HepG2 (cell line): ENCODE data around the gene IRX4.

Source experiments
- CBX5 ChIP-seq: sonication (generic); formaldehyde crosslinking; IDR thresholded peaks from 2 replicates; pipeline ENCODE4 v1.4.0; 2020; ENCODE audit warnings: missing genetic modification reagents, borderline replicate concordance
- ELF3 ChIP-seq: IDR thresholded peaks from 2 replicates; pipeline ENCODE4 v1.6.1; 2016; ENCODE audit warnings: missing genetic modification reagents, missing compliant biosample characterization
- EP300 ChIP-seq, 3 experiments: sonication (generic) in 1 of 3; formaldehyde crosslinking in 1 of 3; IDR thresholded peaks; 2 replicates each; pipeline versions ENCODE4 v1.5.1 to v1.6.1; 2011 to 2020; ENCODE audit warnings: low read depth in 2 of 3, low read length in 2 of 3, borderline replicate concordance in 1 of 3, improper control_type of control experiment in 1 of 3, mild to moderate bottlenecking in 1 of 3, missing genetic modification reagents in 1 of 3, moderate library complexity in 1 of 3
- EZH2 ChIP-seq: conservative IDR thresholded peaks from 2 replicates; pipeline ENCODE4 v1.6.1; 2012; ENCODE audit warnings: mild to moderate bottlenecking, low read depth, low read length, moderate library complexity
- KLF6 ChIP-seq: IDR thresholded peaks from 2 replicates; pipeline ENCODE4 v1.8.0; 2016; ENCODE audit warnings: missing biosample characterization, missing genetic modification reagents
- NR2F2 ChIP-seq: IDR thresholded peaks from 2 replicates; pipeline ENCODE4 v1.6.1; 2012; ENCODE audit warnings: low read depth, inconsistent platforms, borderline replicate concordance
- PHB2 ChIP-seq: fragments of 450-650 bp; IDR thresholded peaks from 2 replicates; pipeline ENCODE4 v1.6.1; 2018; ENCODE audit not compliant: partially characterized antibody
- POLR2A ChIP-seq, 2 experiments: IDR thresholded peaks; 2 replicates each; pipeline ENCODE4 v1.6.1; 2011; ENCODE audit warnings: low read depth in 2 of 2, low read length in 2 of 2, mild to moderate bottlenecking in 1 of 2, moderate library complexity in 1 of 2; ENCODE audit not compliant: insufficient read depth in 1 of 2
- POLR2AphosphoS2 ChIP-seq: IDR thresholded peaks from 2 replicates; pipeline ENCODE4 v1.6.1; 2011; ENCODE audit warnings: low read depth, low read length, improper control_type of control experiment
- RAD21 ChIP-seq: fragments of 450-650 bp; formaldehyde crosslinking; IDR thresholded peaks from 2 replicates; pipeline ENCODE4 v1.5.0; 2020; ENCODE audit warnings: mild to moderate bottlenecking
- RFX5 ChIP-seq: IDR thresholded peaks from 2 replicates; pipeline ENCODE4 v1.6.1; 2011; ENCODE audit warnings: low read depth, low read length, improper control_type of control experiment
- TF ChIP-seq, protein P1 (sequence below): IDR thresholded peaks from 2 replicates; pipeline ENCODE4 v1.6.1; 2016; ENCODE audit warnings: low read depth, control low read depth
- TF ChIP-seq, protein P2 (sequence below): sonication (generic); formaldehyde crosslinking; IDR thresholded peaks from 2 replicates; pipeline ENCODE4 v1.8.0; 2022; ENCODE audit warnings: mild to moderate bottlenecking, missing genetic modification reagents, borderline replicate concordance

DNA sequence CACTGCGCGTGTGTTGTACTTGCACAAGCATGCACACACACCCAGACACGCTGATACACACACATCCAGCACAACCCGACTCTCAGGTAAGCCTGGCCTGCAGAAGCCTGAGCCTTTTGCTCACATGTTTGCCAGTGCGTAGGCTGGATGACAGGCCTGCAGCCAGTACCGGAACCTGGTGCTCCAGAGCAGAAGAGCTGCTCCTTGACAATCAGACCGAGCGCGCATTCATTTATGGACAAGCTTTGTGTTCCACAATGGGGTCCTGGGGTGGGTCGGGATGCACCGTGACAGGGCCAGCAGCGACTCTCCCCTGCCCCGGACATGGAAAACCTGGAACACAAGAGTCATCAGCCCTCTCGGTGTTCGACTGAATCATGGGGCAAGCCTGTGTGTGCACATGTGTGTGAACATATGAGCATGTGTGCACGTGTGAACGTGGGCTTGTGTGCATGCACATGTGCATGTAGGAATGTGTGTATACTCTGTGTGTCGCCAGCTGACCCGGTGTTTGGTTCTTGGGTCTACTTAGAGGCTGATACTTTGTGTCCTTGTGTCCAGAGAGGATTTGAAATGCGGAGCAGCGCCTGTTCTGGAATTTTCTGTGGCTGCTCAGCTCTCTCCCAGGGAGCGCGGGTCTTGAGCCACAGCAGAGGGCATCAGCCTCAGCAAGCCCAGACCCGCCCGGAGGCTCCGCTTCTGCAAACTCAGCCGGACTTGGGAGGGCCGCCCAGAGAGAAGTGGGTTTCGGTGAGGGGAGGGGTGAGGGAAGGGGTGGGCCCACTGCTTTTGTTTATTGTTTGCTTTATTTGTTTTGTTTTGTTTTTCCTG is 32.2 kb downstream of the IRX4 start:
- TF ChIP-seq RFX5 (no peak), ELF3 (CRISPR knock-in tag) (no peak), EZH2 (no peak), POLR2AphosphoS2 (no peak), EP300 (IDR thresholded peaks at IDR 0.05; ENCODE audit: low read depth in 2 of 2, low read length in 2 of 2) (no peak), EP300 (CRISPR knock-in tag; IDR thresholded peaks at IDR 0.05; ENCODE audit: borderline replicate concordance) (no peak), PHB2 (no peak), KLF6 (no peak), NR2F2 (no peak), RAD21 (CRISPR knock-in tag) (no peak), CBX5 (CRISPR knock-in tag) (no peak), POLR2A (IDR thresholded peaks at IDR 0.05; ENCODE audit: insufficient read depth in 1 of 2, low read depth in 2 of 2, low read length in 2 of 2) (no peak)
- TF ChIP-seq, protein P1, sequence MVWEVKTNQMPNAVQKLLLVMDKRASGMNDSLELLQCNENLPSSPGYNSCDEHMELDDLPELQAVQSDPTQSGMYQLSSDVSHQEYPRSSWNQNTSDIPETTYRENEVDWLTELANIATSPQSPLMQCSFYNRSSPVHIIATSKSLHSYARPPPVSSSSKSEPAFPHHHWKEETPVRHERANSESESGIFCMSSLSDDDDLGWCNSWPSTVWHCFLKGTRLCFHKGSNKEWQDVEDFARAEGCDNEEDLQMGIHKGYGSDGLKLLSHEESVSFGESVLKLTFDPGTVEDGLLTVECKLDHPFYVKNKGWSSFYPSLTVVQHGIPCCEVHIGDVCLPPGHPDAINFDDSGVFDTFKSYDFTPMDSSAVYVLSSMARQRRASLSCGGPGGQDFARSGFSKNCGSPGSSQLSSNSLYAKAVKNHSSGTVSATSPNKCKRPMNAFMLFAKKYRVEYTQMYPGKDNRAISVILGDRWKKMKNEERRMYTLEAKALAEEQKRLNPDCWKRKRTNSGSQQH = no peak
- TF ChIP-seq, protein P2, sequence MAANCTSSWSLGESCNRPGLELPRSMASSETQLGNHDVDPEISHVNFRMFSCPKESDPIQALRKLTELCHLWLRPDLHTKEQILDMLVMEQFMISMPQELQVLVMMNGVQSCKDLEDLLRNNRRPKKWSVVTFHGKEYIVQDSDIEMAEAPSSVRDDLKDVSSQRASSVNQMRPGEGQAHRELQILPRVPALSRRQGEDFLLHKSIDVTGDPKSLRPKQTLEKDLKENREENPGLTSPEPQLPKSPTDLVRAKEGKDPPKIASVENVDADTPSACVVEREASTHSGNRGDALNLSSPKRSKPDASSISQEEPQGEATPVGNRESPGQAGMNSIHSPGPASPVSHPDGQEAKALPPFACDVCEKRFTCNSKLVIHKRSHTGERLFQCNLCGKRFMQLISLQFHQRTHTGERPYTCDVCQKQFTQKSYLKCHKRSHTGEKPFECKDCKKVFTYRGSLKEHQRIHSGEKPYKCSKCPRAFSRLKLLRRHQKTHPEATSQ (CRISPR knock-in tag) = no peak
